ENCODE data around the gene GPR107.

The GPR107 gene

GRCh38 chr9:130107234-130107861 is 53.6 kb downstream of the GPR107 start:
- TF ChIP-seq GATA3 (IDR thresholded peaks at IDR 0.05; ENCODE audit: low read depth, low read length), result no peak
- TF ChIP-seq GATA2 (IDR thresholded peaks at IDR 0.05; ENCODE audit: low read depth, low read length), result no peak

- TF ChIP-seq GATA2 (IDR thresholded peaks at IDR 0.05; ENCODE audit: low read depth, low read length) (no peak), GATA3 (IDR thresholded peaks at IDR 0.05; ENCODE audit: low read depth, low read length) (no peak)
These were observed 54.2 kb downstream of the GPR107 start for GRCh38 chr9:130107955-130108354.

- no peak for TF ChIP-seq GATA3 (IDR thresholded peaks at IDR 0.05; ENCODE audit: low read depth, low read length)
- no peak for TF ChIP-seq GATA2 (IDR thresholded peaks at IDR 0.05; ENCODE audit: low read depth, low read length)
These were observed 56.5 kb downstream of the GPR107 start for GRCh38 chr9:130110166-130110565.

GRCh38 chr9:130110596-130111021 is 56.9 kb downstream of the GPR107 start:
- TF ChIP-seq GATA2 (IDR thresholded peaks at IDR 0.05; ENCODE audit: low read depth, low read length) (no peak), GATA3 (IDR thresholded peaks at IDR 0.05; ENCODE audit: low read depth, low read length) (no peak)

GRCh38 chr9:130111786-130112537 is 58.3 kb downstream of the GPR107 start:
- TF ChIP-seq GATA3 (IDR thresholded peaks at IDR 0.05; ENCODE audit: low read depth, low read length), result no peak
- no peak for TF ChIP-seq GATA2 (IDR thresholded peaks at IDR 0.05; ENCODE audit: low read depth, low read length)

DNA sequence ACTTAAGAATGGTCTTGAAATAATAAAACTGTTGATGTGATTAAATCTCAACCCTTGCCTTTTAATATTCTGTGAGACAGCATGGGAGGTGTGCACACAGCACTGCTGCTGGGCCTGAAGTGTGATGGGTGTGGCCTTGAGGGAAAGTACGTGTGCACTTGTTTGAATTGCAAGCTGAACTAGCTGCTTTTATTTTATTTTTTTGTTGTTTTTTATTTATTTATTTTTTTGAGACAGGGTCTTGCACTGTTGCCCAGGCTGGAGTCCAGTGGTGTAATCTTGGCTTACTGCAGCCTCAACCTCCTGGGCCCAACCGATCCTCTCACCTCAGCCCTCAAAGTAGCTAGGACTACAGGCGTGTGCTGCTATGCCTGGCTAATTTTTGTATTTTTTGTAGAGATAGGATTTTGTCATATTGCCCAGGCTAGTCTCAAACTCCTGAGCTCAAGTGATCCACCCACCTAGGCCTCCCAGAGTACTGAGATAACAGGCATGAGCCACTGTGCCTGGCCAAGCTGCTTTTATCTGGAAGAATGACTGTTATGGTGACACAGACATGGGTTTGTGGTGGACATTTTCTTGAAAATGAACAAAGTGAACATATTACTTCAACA is 58.9 kb downstream of the GPR107 start:
- TF ChIP-seq GATA2 (IDR thresholded peaks at IDR 0.05; ENCODE audit: low read depth, low read length), result no peak
- no peak for TF ChIP-seq GATA3 (IDR thresholded peaks at IDR 0.05; ENCODE audit: low read depth, low read length)

GRCh38 chr9:130114741-130115140 is 61.0 kb downstream of the GPR107 start:
- TF ChIP-seq GATA2 (IDR thresholded peaks at IDR 0.05; ENCODE audit: low read depth, low read length), result no peak
- no peak for TF ChIP-seq GATA3 (IDR thresholded peaks at IDR 0.05; ENCODE audit: low read depth, low read length)

- TF ChIP-seq GATA2 (IDR thresholded peaks at IDR 0.05; ENCODE audit: low read depth, low read length) (no peak), GATA3 (IDR thresholded peaks at IDR 0.05; ENCODE audit: low read depth, low read length) (no peak)
These were observed 62.6 kb downstream of the GPR107 start for GRCh38 chr9:130116346-130116745.

DNA sequence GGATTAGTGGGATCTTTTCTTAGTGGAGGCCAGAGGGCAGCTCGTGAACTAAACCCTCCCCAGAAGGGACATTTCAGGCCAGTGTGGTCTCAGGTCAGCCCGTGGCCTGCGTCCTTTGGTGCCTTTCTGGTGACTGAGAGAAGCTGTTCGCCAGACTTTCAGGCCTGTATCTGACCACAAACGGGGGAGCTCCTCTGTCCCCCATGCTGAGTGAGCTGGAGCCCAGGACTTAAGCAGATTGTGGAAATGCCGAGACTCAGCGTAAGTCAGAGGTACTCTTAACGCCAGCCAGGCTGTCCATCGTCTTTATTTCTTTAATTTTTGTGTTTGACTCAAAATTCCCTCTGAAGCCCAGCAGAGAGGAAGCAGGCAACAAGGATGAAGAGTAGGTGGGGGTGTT is 63.7 kb downstream of the GPR107 start:
- no peak for TF ChIP-seq GATA3 (IDR thresholded peaks at IDR 0.05; ENCODE audit: low read depth, low read length)
- no peak for TF ChIP-seq GATA2 (IDR thresholded peaks at IDR 0.05; ENCODE audit: low read depth, low read length)

DNA sequence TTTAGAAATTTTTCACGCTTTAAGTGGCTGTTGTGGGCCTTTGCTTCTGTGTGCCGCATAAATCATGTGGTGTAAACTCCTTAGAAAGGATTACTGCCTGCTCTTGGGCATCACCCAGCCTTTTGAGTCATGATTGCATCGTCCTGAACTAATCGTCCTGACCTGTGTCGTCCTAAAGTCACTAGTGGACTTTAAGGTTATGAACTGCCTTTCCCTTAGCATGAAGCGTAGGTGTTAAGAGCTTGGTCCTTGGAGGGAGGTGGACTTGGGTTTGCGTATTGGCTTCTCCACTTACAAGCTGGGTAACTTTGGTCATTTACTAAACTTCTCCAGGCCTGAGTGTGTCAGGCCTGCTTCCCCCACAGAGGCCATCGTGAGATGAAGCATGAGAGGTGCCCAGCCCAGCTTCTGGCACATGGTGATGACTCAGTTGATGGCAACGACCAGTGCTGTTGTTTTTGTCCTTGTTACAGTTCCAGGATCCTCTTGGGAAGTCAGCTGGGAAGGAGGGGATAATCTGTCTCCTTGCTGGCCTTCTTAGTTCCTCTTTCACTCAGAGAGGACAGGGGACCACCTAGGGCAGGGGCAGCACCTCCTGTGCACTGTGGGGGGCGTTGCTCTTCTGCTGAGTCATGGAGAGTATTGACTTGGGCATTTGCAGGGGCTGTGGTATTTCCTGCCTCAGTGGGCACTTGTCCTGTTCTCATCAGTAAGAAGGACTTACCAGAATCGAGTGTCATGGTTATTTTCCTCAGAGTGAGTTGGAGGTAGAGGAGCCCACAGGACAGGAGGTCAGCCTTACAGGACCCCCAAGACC is 64.3 kb downstream of the GPR107 start:
- TF ChIP-seq GATA3 (IDR thresholded peaks at IDR 0.05; ENCODE audit: low read depth, low read length) (no peak), GATA2 (IDR thresholded peaks at IDR 0.05; ENCODE audit: low read depth, low read length) (no peak)

- no peak for TF ChIP-seq GATA2 (IDR thresholded peaks at IDR 0.05; ENCODE audit: low read depth, low read length)
- no peak for TF ChIP-seq GATA3 (IDR thresholded peaks at IDR 0.05; ENCODE audit: low read depth, low read length)
These were observed 65.3 kb downstream of the GPR107 start for GRCh38 chr9:130118841-130119518.

DNA sequence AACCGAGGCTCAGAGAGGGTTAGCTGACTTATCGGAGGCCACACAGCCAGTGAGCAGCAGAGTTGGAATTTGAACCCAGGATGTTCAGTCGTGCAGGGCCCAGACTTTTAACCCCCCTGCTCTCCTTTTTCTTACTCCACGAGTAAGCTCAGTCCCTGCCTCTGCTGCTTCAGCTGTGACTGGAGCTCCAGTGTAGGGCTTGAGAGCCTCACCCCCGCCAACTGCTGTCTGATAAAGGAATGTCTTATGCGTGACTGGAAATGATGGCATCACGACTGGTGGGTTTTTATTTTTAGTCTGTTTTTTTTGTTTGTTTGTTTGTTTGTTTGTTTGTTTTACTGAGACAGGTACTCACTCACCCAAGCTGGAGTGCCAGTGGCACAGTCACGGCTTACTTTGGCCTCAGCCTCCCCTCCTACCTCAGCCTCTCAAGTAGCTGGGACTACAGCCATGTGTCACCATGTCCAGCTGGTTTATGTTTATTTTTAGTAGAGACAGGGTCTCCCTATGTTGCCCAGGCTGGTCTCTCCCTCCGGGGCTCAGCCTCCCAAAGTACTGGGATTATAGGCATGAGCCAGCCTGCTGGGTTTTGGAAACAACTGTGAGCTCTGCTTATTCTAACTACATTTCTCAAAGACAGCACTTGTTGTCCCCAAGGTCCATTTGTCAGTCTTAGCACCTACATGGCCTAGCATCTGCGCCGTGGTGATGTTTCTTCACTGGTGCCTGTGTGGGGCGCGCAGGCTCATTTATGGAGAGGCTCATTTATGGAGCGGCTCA is 66.0 kb downstream of the GPR107 start:
- no peak for TF ChIP-seq GATA3 (IDR thresholded peaks at IDR 0.05; ENCODE audit: low read depth, low read length)
- TF ChIP-seq GATA2 (IDR thresholded peaks at IDR 0.05; ENCODE audit: low read depth, low read length), result no peak

- TF ChIP-seq GATA3 (IDR thresholded peaks at IDR 0.05; ENCODE audit: low read depth, low read length) (no peak), GATA2 (IDR thresholded peaks at IDR 0.05; ENCODE audit: low read depth, low read length) (no peak)
These were observed 66.5 kb downstream of the GPR107 start for GRCh38 chr9:130120299-130120587.
